H1 (cell line): ENCODE results near the gene TRIM32. TPM values are rescaled to one million over a fixed set of nuclear protein-coding genes. Genes with fewer than 3 reads are reported as not detected.

Experiments used
- EP300 ChIP-seq, 2 experiments: IDR thresholded peaks; 1 replicate in 1 of 2; 2 replicates in 1 of 2; pipeline ENCODE4 v1.6.1; 2011 to 2012; ENCODE audit warnings: low read depth in 2 of 2, low read length in 2 of 2, mild to moderate bottlenecking in 2 of 2, borderline replicate concordance in 1 of 2, inconsistent platforms in 1 of 2, moderate library complexity in 1 of 2
- SIN3A ChIP-seq, 2 experiments: IDR thresholded peaks in 1 of 2; conservative IDR thresholded peaks in 1 of 2; 2 replicates each; pipeline ENCODE4 v1.6.1; 2011 to 2012; ENCODE audit warnings: low read length in 2 of 2, improper control_type of control experiment in 1 of 2, low read depth in 1 of 2, mild to moderate bottlenecking in 1 of 2
- polyA plus RNA-seq, 7 experiments: library from polyadenylated mRNA; depleted of rRNA in 3 of 7; stranded (reverse) in 5 of 7; unstranded in 2 of 7; fragments of >200 nt in 5 of 7; fragments of 200-250 nt in 2 of 7; gene quantifications; 1 replicate in 5 of 7; 2 replicates in 1 of 7; 4 replicates in 1 of 7; pipeline versions ENCODE4 v1.2.1 to v1.2.3, GENCODE V29; 2011 to 2013; ENCODE audit warnings: missing spikeins in 2 of 7, mixed read lengths in 2 of 7
- total RNA-seq: library from RNA; stranded (reverse); fragmentation: NEBNext Ultra II Directional; extraction: Animal tissue kit (Norgen Biotek cat#: 25700); gene quantifications from 2 replicates; pipeline ENCODE4 v1.2.1, GENCODE V29; 2021
- TF ChIP-seq, protein P1 (sequence below), 3 experiments: IDR thresholded peaks; 1 replicate in 2 of 3; 2 replicates in 1 of 3; pipeline versions ENCODE4 v1.5.1 to v1.6.1; 2011; ENCODE audit warnings: low read length in 3 of 3, mild to moderate bottlenecking in 3 of 3, inconsistent platforms in 2 of 3, low read depth in 1 of 3, moderate library complexity in 1 of 3; ENCODE audit not compliant: insufficient read depth in 1 of 3; ENCODE audit errors: control extremely low read depth in 1 of 3

TRIM32 gene
- total and polyA plus RNA-seq, 2 of the 8 experiments (the other 6 are each of a cell fraction or from before 2014, with no cell fraction given) = 10.5 to 17.3 TPM

- TF ChIP-seq, protein P1, sequence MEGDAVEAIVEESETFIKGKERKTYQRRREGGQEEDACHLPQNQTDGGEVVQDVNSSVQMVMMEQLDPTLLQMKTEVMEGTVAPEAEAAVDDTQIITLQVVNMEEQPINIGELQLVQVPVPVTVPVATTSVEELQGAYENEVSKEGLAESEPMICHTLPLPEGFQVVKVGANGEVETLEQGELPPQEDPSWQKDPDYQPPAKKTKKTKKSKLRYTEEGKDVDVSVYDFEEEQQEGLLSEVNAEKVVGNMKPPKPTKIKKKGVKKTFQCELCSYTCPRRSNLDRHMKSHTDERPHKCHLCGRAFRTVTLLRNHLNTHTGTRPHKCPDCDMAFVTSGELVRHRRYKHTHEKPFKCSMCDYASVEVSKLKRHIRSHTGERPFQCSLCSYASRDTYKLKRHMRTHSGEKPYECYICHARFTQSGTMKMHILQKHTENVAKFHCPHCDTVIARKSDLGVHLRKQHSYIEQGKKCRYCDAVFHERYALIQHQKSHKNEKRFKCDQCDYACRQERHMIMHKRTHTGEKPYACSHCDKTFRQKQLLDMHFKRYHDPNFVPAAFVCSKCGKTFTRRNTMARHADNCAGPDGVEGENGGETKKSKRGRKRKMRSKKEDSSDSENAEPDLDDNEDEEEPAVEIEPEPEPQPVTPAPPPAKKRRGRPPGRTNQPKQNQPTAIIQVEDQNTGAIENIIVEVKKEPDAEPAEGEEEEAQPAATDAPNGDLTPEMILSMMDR (IDR thresholded peaks at IDR 0.05; ENCODE audit: control extremely low read depth in 1 of 3, insufficient read depth in 1 of 3, low read depth in 1 of 3, low read length in 3 of 3) = no peak
- TF ChIP-seq SIN3A (conservative IDR thresholded peaks at IDR 0.05 in 1 of 2, IDR thresholded peaks at IDR 0.05 in 1 of 2; ENCODE audit: low read depth in 1 of 2, low read length in 2 of 2) = no peak
- TF ChIP-seq EP300 (IDR thresholded peaks at IDR 0.05; ENCODE audit: borderline replicate concordance in 1 of 2, low read depth in 2 of 2, low read length in 2 of 2) = no peak
These were observed 62.7 kb downstream of the TRIM32 start (continued) for GRCh38 chr9:116749772-116750171.
